Suprapubic skin (tissue), 3 donors: ENCODE results near the gene BRD9.

Experiments used
- CTCF ChIP-seq, 2 donors: fragments of 200-600 bp in 1 of 2; fragments of 450-650 bp in 1 of 2; sonication (generic) in 1 of 2; IDR thresholded peaks; one replicate each; pipeline ENCODE4 v1.5.1; 2016 to 2019; ENCODE audit warnings: antibody characterized with exemption in 2 of 2, mild to moderate bottlenecking in 1 of 2, moderate library complexity in 1 of 2
- EP300 ChIP-seq: sonication (generic); formaldehyde crosslinking; IDR thresholded peaks from one replicate; pipeline ENCODE4 v1.6.1; 2017; ENCODE audit warnings: antibody characterized with exemption

GRCh38 chr5:932628-933250 is 40.1 kb upstream of the BRD9 start:
- no peak for TF ChIP-seq EP300
- no peak for TF ChIP-seq CTCF (IDR thresholded peaks at IDR 0.05)
